Ramos (cell line): ENCODE measurements around the gene ANKRD11.
"Not testable (repeated sequence)": the region's sequence is repeated elsewhere in the genome, so short reads cannot be mapped to it uniquely, and the experiment has no call there.

ENCODE experiments used
- in situ Hi-C: fragments of 300-500 bp; cut with MboI; formaldehyde crosslinking; loops from one replicate; pipeline ENCODE4 v1.14.3; 2022; ENCODE audit warnings: low sequenced_read_pairs; ENCODE audit not compliant: unreplicated experiment

ANKRD11 gene

GRCh38 chr16:89435059-89435458 is 55.3 kb downstream of the ANKRD11 start:
- in situ Hi-C loops = not testable (repeated sequence)

GRCh38 chr16:89434490-89434889 is 55.9 kb downstream of the ANKRD11 start:
- in situ Hi-C loops = no loop called here

GRCh38 chr16:89433363-89433984 is 56.9 kb downstream of the ANKRD11 start:
- in situ Hi-C loops = not testable (repeated sequence)

GRCh38 chr16:89431630-89432029 is 58.7 kb downstream of the ANKRD11 start:
- in situ Hi-C loops = no loop called here

- in situ Hi-C loops = no loop called here
Observed at GRCh38 chr16:89431158-89431584, 59.2 kb downstream of the ANKRD11 start.

GRCh38 chr16:89430436-89431157 is 59.8 kb downstream of the ANKRD11 start:
- in situ Hi-C loops = no loop called here

- in situ Hi-C loops = not testable (repeated sequence)
Observed at GRCh38 chr16:89428605-89429004, 61.8 kb downstream of the ANKRD11 start.

- in situ Hi-C loops = no loop called here
Observed at GRCh38 chr16:89426736-89427530, 63.4 kb downstream of the ANKRD11 start.

- in situ Hi-C loops = no loop called here
Observed at GRCh38 chr16:89425523-89425922, 64.8 kb downstream of the ANKRD11 start.

- in situ Hi-C loops = no loop called here
Observed at GRCh38 chr16:89423681-89424260, 66.6 kb downstream of the ANKRD11 start.

- in situ Hi-C loops = no loop called here
Observed at GRCh38 chr16:89422905-89423630, 67.3 kb downstream of the ANKRD11 start.

GRCh38 chr16:89422527-89422904 is 67.8 kb downstream of the ANKRD11 start:
- in situ Hi-C loops = no loop called here

GRCh38 chr16:89421300-89421699 is 69.1 kb downstream of the ANKRD11 start:
- in situ Hi-C loops = not testable (repeated sequence)

- in situ Hi-C loops = no loop called here
Observed at GRCh38 chr16:89420204-89420603, 70.2 kb downstream of the ANKRD11 start.

GRCh38 chr16:89418352-89418751 is 72.0 kb downstream of the ANKRD11 start:
- in situ Hi-C loops = no loop called here

GRCh38 chr16:89417352-89417751 is 73.0 kb downstream of the ANKRD11 start:
- in situ Hi-C loops = no loop called here

- in situ Hi-C loops = no loop called here
Observed at GRCh38 chr16:89413811-89414585, 76.4 kb downstream of the ANKRD11 start.

GRCh38 chr16:89412811-89413210 is 77.5 kb downstream of the ANKRD11 start:
- in situ Hi-C loops = no loop called here

- in situ Hi-C loops = no loop called here
Observed at GRCh38 chr16:89411335-89411850, 79.0 kb downstream of the ANKRD11 start.
